NCI-H2227 (cell line): ENCODE data around the gene TSGA10.
"Not testable (repeated sequence)": the region's sequence is repeated elsewhere in the genome, so short reads cannot be mapped to it uniquely, and the experiment has no call there.

Experiments used
- DNase-seq: peaks from one replicate; lab custom pipeline; 2025; ENCODE audit not compliant: unreplicated experiment; lab: John Stamatoyannopoulos, UW

The TSGA10 gene

DNA sequence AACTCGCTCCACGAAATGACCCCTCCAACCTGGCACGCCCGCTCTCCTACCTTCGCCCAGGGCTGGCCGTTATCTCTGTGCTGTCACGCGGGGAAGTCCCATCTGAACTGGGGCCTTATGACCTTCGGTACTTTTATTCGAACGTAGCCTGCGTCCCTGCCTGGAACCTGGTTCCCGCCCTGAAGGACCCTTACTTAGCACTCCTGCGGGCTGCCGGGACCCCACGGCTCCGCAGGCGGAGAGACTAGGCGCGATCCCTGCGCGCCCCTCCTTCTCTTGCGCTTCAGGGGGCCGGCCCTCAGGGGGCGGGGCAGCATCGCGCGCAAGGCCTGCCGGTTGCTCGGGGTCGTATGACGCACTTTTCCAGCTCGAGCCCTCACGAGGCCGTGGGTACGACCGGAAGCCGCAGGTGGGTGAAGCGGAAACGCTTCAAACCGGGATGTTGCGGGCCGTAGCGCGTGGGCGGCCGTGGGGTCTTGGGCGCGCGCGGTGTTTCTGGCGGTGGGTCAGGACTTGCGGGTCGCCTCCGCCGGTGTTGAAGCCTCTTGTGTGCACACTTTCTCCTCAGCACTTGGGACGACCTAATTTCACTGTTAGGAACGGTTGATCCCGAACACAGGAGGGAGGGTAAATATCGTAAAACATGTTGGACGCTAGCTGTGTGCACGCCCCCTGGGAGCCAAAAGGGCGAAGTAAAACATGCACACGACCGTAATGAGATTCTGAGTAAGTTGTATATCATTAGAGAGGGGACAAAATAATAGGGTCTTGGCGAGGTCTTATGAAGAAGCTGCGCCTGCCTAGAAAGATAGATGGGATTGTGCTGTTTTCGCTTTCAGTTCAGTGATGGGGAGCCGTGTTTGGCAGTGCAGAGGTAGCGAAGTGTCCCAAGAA is at the start of gene TSGA10, which contains the start of gene LIPT1:
Gene TSGA10 (minus strand): TSS at position 300 of the 894 bp plus-strand sequence. CDS start 45,503 bp downstream, outside the sequence.
Gene LIPT1 (plus strand): TSS at position 325 of the 894 bp plus-strand sequence. CDS start 6,991 bp downstream, outside the sequence.
- peak; percentile 96 for DNase-seq

DNA sequence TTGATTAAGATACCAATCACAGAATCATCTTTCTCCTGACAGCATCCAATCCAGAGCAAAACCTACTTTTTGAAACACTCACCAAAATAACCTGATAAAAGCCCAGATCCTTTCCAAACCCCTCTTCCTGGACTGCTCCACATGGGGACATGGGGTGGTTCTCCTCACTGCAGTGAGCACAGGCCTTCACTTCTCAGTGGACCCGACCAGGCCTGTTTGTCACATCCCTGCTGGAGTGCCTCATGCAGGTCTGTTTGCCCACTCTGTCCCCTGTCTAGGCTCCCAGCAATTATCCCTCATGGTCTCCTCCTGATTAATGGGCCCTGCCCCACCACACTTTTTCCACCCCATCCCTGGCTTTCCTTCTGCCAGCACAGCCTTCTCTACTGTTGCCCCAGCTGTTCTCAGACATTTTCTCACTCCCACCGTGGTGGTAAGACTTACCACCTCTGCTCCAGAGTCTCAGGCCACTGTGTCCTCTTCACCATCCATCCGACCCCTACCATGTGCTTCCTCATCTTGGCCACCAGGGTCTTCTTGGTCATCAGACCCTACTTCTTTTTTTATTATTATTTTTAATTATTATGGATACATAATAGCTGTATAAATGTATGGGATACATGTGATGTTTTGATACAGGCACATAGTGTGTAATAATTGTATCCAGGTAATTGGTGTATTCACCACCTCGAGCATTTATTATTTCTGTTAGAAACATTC is 47.4 kb upstream of the TSGA10 start:
- DNase-seq: no peak

DNA sequence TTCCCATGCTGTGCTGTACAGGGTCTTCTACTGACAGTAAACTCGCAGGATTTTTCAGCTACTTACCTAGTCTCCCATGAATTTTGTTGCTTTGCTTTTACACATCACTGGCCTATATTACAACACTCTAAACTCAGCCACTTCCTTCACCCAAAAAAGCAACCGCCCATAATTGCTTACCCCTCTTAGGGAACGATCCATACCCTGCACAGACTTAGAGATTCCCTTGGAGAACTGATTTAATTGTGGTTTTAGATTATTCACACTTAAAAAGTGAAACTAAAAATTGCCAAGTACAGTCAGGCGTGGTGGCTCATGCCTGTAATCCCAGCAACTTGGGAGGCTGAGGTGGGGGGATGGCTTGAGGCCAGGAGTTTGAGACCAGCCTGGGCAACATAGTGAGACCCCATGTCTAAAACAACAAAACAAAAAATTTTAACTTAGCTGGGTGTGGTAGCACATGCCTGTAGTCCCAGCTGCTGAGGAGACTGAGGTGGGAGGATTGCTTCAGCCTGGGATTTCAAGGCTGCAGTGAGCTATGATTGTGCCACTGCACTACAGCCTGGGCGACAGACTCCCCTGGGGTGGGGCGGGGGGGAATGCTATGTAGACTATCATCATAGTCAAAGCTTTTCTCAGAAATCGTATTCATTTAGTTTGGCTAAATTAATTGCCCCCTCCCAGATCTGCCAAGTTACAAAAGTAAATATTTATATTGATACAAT is 45.5 kb upstream of the TSGA10 start:
- DNase-seq: no peak

DNA sequence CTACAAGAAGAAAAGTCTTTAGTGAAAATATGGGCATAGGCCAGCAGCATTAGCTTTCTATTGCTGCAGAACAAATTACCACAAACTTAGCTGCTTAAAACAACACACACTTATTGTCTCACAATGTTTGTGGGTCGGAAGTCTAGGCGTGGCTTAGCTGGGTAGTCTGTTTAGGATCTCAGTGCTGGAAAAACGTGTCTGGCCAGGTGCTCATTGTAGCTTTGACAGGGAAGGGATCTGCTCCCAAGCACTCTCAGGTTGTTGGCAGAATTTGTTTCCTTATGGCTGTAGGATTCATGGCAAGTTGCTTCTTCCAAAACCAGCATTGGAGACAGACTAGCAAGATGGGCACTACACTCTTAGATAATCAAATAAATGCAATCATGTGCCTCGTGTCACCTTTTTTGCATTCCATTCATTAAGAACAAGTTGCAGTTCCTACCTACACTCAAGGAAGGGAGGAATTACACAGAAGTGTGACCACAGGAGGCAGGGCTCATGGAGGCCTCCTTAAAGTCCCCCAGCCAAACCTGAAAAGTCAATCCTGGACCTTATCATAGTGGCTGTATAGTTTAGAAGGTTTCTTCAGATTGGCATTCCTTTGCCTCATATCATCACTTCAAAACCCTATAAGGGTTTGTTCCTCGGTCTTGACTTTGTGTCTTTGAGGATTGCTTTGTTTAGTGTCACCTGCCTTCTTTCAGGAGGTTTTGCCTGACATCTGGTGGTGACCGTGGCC is 43.5 kb upstream of the TSGA10 start:
- no peak for DNase-seq

GRCh38 chr2:99192364-99192763 is 37.6 kb upstream of the TSGA10 start:
- not testable (repeated sequence) for DNase-seq

- no peak for DNase-seq
These were observed 35.8 kb upstream of the TSGA10 start for GRCh38 chr2:99190548-99190947.

DNA sequence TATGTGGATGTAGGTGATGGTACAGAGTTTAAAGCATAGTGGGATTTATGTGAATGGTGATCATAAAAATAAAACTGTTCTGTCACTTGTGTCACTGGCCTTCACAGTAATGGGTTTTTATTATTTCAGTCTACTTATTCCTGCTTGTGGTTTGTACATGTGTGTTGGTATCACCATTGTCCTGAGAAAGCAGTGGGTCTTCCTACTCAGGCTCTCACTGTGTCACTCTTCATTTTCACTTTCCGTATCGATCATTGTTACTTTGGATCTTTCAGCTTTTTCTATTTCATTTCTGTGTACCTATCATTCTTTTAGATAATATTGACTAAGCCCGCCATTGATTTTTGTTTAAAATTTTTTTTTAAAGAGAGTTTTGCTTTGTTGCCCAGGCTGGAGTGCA is 33.6 kb upstream of the TSGA10 start:
- DNase-seq: no peak

GRCh38 chr2:99187011-99187410 is 32.3 kb upstream of the TSGA10 start:
- DNase-seq: no peak

GRCh38 chr2:99184811-99185210 is 30.1 kb upstream of the TSGA10 start:
- DNase-seq: no peak

DNA sequence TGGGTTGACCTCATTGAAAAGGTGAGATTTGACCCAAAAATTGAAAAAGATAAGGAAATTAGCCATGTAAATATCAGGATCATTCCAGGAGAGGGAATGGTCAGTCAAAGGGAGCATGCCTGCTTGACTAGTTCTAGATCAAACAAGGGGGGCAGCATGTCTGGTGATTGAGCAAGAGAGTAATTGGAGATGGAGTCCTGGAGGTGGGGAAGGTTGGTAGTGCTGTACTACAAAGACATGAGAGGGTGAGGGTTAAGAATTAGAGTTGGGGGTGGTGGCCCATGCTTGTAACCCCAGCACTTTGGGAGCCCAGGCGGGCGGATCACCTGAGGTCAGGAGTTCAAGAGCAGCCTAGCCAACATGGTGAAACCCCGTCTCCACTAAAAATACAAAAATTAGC is 28.3 kb upstream of the TSGA10 start:
- no peak for DNase-seq

GRCh38 chr2:99181624-99182000 is 26.9 kb upstream of the TSGA10 start:
- peak; percentile 27 for DNase-seq

DNA sequence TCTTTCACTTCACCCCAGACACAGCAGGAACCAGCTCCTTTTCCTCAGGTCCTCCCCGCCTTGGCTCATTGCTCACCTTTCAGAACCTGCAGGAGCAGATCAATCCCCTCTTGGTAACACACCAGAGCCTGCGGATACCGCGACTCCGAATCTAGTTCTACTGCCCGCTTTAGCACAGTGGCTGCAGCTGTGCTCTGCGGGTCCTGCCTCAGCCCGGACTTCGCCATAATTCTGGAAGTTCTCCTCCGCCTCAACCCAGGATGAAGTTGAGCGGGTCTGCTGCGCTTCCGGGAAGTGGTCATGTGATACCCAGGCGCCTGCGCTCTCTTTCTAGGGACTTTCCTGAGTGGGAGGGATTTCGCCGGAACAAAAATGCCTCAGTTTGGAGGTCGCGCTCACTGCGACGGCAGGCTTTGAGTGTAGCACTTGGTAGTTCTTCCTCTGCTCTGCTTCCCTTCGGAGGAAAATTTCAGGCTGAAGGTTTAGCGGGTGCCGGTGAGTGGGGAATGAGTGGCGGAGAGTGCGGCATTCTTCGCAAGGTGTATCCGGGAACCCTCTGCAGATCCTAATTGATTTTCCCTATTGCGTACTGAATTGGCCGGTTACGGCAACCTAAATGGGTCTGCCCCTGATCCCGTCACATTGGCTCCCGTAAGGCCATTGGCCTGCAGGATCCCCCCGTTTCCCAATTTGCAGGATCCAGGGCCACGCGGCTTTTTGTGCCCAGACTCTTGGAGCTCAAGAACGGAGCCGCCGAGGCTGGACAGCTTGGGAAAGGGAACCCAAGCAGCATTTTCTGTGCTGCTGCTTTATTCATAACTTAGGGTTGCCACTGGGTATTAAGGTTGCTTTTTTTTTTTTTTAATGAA is 26.2 kb upstream of the TSGA10 start, which contains the start of the genes MITD1 and MRPL30:
Gene MITD1 (minus strand): TSS at position 304 of the 869 bp plus-strand sequence. CDS start 77 bp downstream, at position 227.
Gene MRPL30 (plus strand): TSS at position 430 of the 869 bp plus-strand sequence. CDS start 5,020 bp downstream, outside the sequence.
- peak; percentile 97 for DNase-seq

DNA sequence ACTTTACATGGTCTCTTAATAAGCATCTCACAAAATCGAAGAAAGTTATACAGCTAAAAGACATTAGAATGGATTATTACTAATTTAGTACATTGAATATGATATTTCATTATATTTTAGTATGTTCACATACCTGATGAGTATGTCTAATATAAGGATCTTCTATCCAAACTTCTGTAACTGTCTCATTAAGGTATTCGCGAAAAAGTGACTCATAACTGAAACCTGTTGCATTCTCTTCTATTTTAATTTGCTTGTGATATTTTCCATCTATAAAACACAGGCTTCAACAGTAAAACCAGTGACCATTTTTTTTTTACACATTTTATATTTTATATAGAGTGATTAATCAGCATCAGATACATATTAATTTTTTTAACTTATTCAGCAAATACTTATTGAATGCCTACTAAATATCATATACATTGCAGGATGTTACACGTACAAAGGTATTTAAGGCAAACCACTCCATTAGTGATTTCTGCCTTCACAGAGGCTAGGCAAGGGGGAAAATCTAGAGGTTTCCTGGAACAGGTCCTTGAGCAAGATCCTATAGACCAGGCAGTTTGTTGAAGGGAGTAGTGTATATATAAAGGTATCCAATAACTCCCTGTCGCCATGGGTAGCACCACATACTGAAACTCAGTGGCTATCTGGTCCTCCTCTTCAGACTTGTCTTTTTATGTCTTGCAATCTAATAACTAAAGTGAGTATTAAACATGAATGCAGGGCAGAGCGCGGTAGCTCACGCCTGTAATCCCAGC is 16.8 kb upstream of the TSGA10 start:
- no peak for DNase-seq

- no peak for DNase-seq
These were observed 14.8 kb upstream of the TSGA10 start for GRCh38 chr2:99169534-99169933.

- DNase-seq: no peak
These were observed 11.5 kb upstream of the TSGA10 start for GRCh38 chr2:99166218-99166617.

DNA sequence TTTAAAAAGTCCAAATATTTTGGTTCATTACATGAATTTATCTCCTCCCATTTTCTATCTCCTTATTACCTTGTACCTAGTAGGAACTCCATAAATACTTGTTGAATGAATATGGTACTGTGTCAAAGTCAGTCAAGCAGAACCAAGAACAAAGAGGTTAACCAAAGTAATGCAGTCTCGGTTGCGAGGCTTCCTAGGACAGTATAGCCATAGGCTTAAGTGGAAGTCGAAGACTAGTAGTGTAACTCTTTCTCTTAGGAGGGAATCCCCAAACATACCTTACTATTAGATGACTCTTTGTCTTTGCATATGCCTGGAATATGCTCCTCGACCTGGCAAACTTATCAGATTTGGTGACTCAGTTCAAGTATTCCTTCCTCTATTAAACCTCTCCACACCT is 4.9 kb upstream of the TSGA10 start:
- DNase-seq: no peak

- DNase-seq: no peak
These were observed 3.9 kb upstream of the TSGA10 start for GRCh38 chr2:99158599-99158998.

GRCh38 chr2:99156891-99157290 is 2.1 kb upstream of the TSGA10 start:
- no peak for DNase-seq
